Measurements from ENCODE around the gene UFSP1. TPM values are rescaled to one million over a fixed set of nuclear protein-coding genes. Genes with fewer than 3 reads are reported as not detected.
"Not testable (repeated sequence)": the region's sequence is repeated elsewhere in the genome, so short reads cannot be mapped to it uniquely, and the experiment has no call there.

The UFSP1 gene
- total RNA-seq, 1 experiment from 2014 or later: 2.8 TPM

GRCh38 chr7:100914879-100915447 lies 25.4 kb upstream of the UFSP1 start:
- no peak overlapping the region for H3K4me3 ChIP-seq
- H4K20me1 ChIP-seq (ENCODE audit: insufficient read depth): no peaks in the 10 kb centered on the region
- no peak overlapping the region for H2AFZ ChIP-seq
- H3K79me2 ChIP-seq (ENCODE audit: low read depth): no peaks in the 10 kb centered on the region
- DNase-seq: no peak
- POLR2A ChIA-PET (ENCODE audit: unreplicated experiment): no interaction called here
- CTCF ChIA-PET: no interaction called here
- no peaks in the 10 kb centered on the region for H3K4me1 ChIP-seq (replicated peaks; ENCODE audit: insufficient read depth)
- no peak overlapping the region for H3K4me2 ChIP-seq
- no peak overlapping the region for H3K27ac ChIP-seq
- no peaks in the 10 kb centered on the region for H3K9me2 ChIP-seq (ENCODE audit: insufficient read depth)
- intact Hi-C loops (cut with micrococcal nuclease; ENCODE audit: unreplicated experiment): no loop called here
- TF ChIP-seq EZH2 (IDR thresholded peaks at IDR 0.05; ENCODE audit: low read depth): no peak
- no peaks in the 10 kb centered on the region for H3K36me3 ChIP-seq (ENCODE audit: low read depth)
- no peaks in the 10 kb centered on the region for H3K9me3 ChIP-seq (ENCODE audit: insufficient read depth, low read depth)
- no TSS peak for BruUV-seq (replicated peaks)
- H3K27me3 ChIP-seq (ENCODE audit: insufficient read depth, low read depth): no peaks in the 10 kb centered on the region
- H3F3A ChIP-seq (ENCODE audit: insufficient read depth, low read depth): no peaks in the 10 kb centered on the region

DNA sequence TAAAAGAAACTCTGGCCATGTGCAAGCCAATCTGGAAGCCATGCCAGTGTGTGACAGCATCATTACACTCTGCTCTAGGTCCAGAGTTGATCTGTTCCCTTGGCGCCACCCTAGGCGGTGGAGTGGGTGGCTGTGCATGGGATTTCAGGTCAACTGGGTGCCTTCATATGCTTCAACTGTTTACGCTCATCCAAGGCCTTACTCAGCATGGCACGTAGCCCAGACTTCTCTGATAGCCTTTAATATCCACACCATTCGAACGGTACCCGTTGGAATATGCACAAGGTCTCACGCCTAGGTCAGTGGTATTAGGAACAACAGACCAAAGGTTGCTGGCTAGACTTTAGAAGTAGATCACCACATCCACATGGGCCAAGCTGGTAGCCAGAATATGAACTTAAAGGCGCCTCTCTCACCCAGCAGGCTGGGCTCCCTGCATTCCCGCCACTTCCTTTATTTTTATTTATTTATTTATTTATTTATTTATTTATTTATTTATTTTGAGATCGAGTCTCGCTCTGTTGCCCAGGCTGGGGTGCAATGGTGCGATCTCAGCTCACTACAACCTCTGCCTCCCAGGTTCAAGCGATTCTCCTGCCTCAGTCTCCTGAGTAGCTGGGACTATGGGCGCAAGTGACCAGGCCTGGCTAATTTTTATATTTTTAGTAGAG lies 24.8 kb upstream of the UFSP1 start:
- Histone ChIP-seq H2AFZ (no peak overlapping the region), H3K79me2 (ENCODE audit: low read depth) (no peaks in the 10 kb centered on the region), H3K4me2 (no peak overlapping the region), H3K36me3 (ENCODE audit: low read depth) (no peaks in the 10 kb centered on the region), H3K27me3 (ENCODE audit: insufficient read depth, low read depth) (no peaks in the 10 kb centered on the region), H4K20me1 (ENCODE audit: insufficient read depth) (no peaks in the 10 kb centered on the region), H3K4me3 (no peak overlapping the region), H3K27ac (no peak overlapping the region), H3K9me2 (ENCODE audit: insufficient read depth) (no peaks in the 10 kb centered on the region), H3F3A (ENCODE audit: insufficient read depth, low read depth) (no peaks in the 10 kb centered on the region), H3K9me3 (ENCODE audit: insufficient read depth, low read depth) (no peaks in the 10 kb centered on the region), H3K4me1 (replicated peaks; ENCODE audit: insufficient read depth) (no peaks in the 10 kb centered on the region)
- no peak for DNase-seq
- no peak for TF ChIP-seq EZH2 (IDR thresholded peaks at IDR 0.05; ENCODE audit: low read depth)
- TF ChIP-seq CTCF (conservative IDR thresholded peaks at IDR 0.05): no peak
- no TSS peak for BruUV-seq (replicated peaks)
- intact Hi-C loops (cut with micrococcal nuclease; ENCODE audit: unreplicated experiment): no loop called here
- ChIA-PET CTCF (no interaction called here), POLR2A (ENCODE audit: unreplicated experiment) (no interaction called here)

DNA sequence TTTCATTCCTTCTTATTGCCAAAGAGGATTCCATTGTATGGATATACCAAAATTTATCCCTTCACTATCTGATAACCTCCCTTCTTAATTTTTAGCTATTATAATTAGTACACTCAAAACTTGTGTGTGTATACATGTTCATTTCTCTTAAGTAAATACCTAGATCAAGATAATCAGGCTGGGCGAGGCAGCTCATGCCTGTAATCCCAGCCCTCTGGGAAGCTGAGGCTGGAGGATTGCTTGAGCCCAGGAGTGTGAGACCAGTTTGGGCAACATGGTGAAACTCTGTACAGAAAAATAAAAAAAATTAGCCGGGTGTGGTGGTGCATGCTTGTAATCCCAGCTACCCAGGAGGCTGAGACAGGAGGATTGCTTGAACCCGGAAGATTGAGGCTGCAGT lies 22.0 kb upstream of the UFSP1 start:
- Histone ChIP-seq H3K79me2 (ENCODE audit: low read depth) (no peaks in the 10 kb centered on the region), H3F3A (ENCODE audit: insufficient read depth, low read depth) (no peaks in the 10 kb centered on the region), H2AFZ (no peak overlapping the region), H3K27ac (no peak overlapping the region), H3K4me2 (no peak overlapping the region), H3K9me3 (ENCODE audit: insufficient read depth, low read depth) (no peaks in the 10 kb centered on the region), H3K27me3 (ENCODE audit: insufficient read depth, low read depth) (no peaks in the 10 kb centered on the region), H3K9me2 (ENCODE audit: insufficient read depth) (no peaks in the 10 kb centered on the region), H3K4me3 (no peak overlapping the region), H3K36me3 (ENCODE audit: low read depth) (no peaks in the 10 kb centered on the region), H4K20me1 (ENCODE audit: insufficient read depth) (no peaks in the 10 kb centered on the region), H3K4me1 (replicated peaks; ENCODE audit: insufficient read depth) (no peaks in the 10 kb centered on the region)
- ChIA-PET POLR2A (ENCODE audit: unreplicated experiment) (no interaction called here), CTCF (no interaction called here)
- no peak for DNase-seq
- no TSS peak for BruUV-seq (replicated peaks)
- intact Hi-C loops (cut with micrococcal nuclease; ENCODE audit: unreplicated experiment): no loop called here
- TF ChIP-seq CTCF (conservative IDR thresholded peaks at IDR 0.05): no peak
- no peak for TF ChIP-seq EZH2 (IDR thresholded peaks at IDR 0.05; ENCODE audit: low read depth)

- H3K27me3 ChIP-seq (ENCODE audit: insufficient read depth, low read depth); H3K36me3 ChIP-seq (ENCODE audit: low read depth); H3K9me3 ChIP-seq (ENCODE audit: insufficient read depth, low read depth); H3K27ac ChIP-seq; H3K4me1 ChIP-seq (replicated peaks; ENCODE audit: insufficient read depth); H3K79me2 ChIP-seq (ENCODE audit: low read depth); H2AFZ ChIP-seq; intact Hi-C loops (cut with micrococcal nuclease; ENCODE audit: unreplicated experiment); H4K20me1 ChIP-seq (ENCODE audit: insufficient read depth); H3K9me2 ChIP-seq (ENCODE audit: insufficient read depth); H3K4me3 ChIP-seq; H3F3A ChIP-seq (ENCODE audit: insufficient read depth, low read depth); DNase-seq; H3K4me2 ChIP-seq; BruUV-seq (replicated peaks): not testable (repeated sequence)
- ChIA-PET CTCF (interaction anchor here (0.6 kb wide), 1 partner anchor 11 kb away, joined by 8 read pairs; no protein-coding TSS in a partner anchor), POLR2A (ENCODE audit: unreplicated experiment) (interaction anchor here (0.7 kb wide), 1 partner anchor 11 kb away, joined by 5 read pairs; no protein-coding TSS in a partner anchor)
These were observed 20.9 kb upstream of the UFSP1 start for GRCh38 chr7:100910443-100910842.
